ENCODE measurements around the gene ZNF391.

GRCh38 chr6:27392623-27393022, 4.1 kb downstream of the ZNF391 start:
- TF ChIP-seq CTCF (conservative IDR thresholded peaks at IDR 0.05; ENCODE audit: low read length) (no peak), EZH2phosphoT487 (IDR thresholded peaks at IDR 0.05; ENCODE audit: borderline replicate concordance, low read depth, low read length) (no peak)
